Stimulated activated CD4-positive, alpha-beta T cell treated with anti-CD3 and anti-CD28 coated beads, Interleukin-12 subunit alpha, Interleukin-12 subunit beta, amount 100 ng/mL, for 4 hours (primary cell): ENCODE results near the gene MAPK7.

Source experiments
- DNase-seq: peaks from one replicate; pipeline ENCODE4 v3.0.0-alpha.2; 2020

MAPK7 gene

DNA sequence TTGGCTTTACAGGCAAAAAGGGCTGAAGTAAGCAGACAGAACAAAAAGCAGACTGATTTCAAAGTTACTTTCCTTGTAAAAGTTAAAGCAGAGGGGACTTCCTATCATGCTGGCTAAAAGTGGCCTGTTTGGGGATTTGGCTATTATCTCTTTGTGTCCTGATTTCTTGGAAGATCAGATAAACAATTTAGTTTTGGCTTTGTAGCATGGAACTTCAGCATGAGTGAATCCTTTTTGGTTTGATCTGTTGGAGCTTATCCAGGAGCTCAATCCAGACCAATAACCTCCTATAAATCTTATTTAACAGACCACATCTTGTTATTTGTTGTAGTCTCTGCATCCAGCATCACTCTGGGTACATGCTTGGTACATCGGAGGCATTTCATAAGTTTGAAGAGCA lies 23.9 kb downstream of the MAPK7 start:
- DNase-seq, result no peak

DNA sequence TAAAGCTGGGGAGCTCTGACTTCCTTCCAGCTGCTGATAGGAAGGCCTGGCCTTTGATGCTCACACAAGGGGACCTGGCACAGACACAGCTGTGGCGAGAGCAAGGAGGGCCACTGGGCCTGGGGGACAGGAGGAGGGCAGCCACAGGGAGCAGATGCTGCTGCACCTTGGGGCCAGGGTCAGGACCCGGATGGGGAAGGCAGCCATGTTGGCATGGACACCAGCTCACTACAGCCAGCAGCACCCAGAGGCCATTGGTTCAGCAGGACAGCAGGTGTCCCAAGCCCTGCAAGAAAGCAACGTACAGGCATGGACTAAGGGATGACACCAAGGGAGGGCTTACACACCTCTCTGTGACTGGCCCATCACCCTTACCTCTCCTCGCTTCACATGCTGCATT lies 24.7 kb downstream of the MAPK7 start:
- DNase-seq, result no peak

- no peak for DNase-seq
Measured at GRCh38 chr17:19404264-19404663, 26.0 kb downstream of the MAPK7 start.

GRCh38 chr17:19405114-19405513 lies 26.8 kb downstream of the MAPK7 start:
- no peak for DNase-seq

- DNase-seq, result no peak
Measured at GRCh38 chr17:19407601-19408345, 29.5 kb downstream of the MAPK7 start.

DNA sequence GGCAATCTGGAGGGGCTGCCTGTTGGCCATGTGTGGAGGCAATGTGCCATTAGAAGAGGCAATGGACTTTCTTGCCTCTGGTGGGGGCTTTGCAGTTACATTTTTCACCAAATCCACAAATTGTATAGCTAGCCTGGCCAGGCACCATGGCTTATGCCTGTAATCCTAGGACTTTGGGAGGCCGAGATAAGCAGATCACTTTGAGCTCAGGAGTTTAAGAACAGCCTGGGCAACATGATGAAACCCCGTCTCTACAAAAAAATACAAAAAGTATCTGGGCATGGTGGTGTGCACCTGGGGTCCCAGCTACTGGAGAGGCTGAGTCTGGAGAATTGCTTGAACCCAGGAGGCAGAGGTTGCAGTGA lies 30.0 kb downstream of the MAPK7 start:
- no peak for DNase-seq

DNA sequence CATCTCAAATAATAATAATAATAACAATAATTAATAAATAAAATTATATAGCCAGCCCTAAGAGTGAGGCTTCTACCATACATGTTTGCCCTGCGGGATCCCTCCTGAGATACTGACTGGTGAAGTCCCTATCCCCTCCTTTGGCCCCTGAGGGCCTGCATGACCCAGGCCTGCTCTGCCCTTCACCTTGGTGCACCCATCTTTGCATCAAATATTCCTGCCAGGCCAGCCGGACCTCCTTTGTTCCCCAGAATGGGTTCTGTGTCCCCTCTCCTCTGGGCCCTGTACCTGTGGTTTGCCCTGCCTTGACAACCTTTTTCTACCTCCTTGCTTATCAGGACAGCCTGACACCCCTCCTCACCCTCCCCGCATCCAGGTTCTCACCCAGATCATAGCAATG lies 30.8 kb downstream of the MAPK7 start:
- DNase-seq, result no peak

DNA sequence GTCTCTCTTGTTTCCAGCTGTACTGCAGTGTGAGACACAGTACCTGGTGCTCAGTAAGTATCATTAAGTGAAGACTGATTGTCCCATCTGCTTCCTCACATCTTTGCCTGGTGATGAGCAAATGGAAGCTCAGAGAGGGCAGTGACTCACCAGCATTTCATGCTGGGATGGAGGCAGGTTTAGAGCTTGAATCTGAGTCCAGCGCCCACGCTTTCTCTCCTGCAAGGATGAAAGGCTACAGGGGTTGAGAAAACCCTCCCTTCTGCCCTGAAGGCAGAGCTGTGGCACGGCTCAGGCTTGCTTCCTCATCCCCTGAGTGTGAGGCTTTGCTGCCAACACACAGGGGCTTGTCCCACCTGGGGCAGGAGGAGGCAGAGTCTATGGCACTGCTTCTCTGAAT lies 31.2 kb downstream of the MAPK7 start:
- no peak for DNase-seq

GRCh38 chr17:19410091-19410490 lies 31.8 kb downstream of the MAPK7 start:
- no peak for DNase-seq

GRCh38 chr17:19410875-19411620 lies 32.8 kb downstream of the MAPK7 start, which contains the start of gene RNF112:
RNF112 (plus strand) TSS chr17:19411232; CDS start chr17:19411409, 177 bp downstream.
- no peak for DNase-seq

- DNase-seq, result no peak
Measured at GRCh38 chr17:19411631-19412030, 33.3 kb downstream of the MAPK7 start.

GRCh38 chr17:19412510-19412909 lies 34.2 kb downstream of the MAPK7 start:
- DNase-seq, result no peak

- DNase-seq, result no peak
Measured at GRCh38 chr17:19412984-19413383, 34.7 kb downstream of the MAPK7 start.

DNA sequence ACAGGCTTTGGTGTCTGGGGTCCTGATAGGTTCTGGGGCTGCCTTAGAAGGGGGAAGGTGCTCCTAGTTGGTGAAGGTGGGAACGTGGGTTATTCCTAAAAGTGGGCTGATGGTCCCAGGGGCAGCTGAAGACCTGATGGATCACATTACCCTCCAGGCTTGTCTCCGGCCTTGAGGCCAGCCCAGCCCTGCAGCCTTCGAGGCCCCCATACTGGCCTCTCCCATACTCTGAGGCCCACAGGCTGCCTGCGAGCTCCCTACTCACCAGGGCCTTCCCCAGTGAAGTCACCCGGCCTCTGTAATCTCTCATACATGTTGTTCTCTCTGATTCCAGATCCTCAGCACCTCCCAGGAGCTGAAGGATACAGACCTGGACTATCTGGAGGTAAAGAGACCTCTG lies 35.5 kb downstream of the MAPK7 start:
- no peak for DNase-seq

DNA sequence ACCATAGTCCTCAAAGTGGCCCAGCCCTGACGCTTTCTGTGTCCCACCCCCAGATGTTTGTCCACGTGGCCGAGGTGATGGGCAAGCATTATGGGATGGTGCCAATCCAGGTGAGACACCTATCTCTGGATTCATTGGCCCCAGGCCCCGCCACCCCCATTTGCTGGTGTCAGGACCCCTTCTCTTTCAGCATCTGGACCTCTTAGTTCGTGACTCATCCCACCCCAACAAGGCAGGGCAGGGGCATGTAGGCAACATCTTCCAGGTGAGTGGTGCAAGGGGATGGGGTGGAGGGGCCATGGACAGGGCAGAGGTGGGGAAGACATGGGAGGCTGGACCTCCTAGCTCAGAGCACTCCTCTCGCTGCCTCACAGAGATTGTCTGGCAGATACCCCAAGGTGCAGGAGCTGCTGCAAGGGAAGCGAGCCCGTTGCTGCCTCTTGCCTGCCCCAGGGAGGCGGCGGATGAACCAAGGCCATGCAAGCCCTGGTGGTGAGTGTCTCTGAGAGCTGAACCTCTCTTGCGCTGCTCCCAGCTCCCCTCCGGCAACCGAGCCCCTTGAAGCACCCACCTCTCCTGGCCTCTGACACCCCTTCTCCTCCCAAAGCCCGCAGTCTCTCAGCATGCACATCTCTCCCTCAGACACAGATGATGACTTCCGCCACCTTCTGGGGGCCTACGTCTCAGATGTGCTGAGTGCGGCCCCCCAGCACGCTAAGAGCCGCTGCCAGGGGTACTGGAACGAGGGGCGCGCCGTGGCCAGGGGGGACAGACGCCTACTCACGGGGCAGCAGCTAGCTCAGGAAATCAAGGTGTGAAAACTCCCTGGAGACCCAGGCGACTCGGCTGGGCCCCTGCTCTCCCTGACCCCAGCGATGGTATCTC lies 36.3 kb downstream of the MAPK7 start:
- no peak for DNase-seq

- DNase-seq, result no peak
Measured at GRCh38 chr17:19415311-19415710, 37.0 kb downstream of the MAPK7 start.

- DNase-seq, result no peak
Measured at GRCh38 chr17:19415806-19416775, 37.8 kb downstream of the MAPK7 start.

- DNase-seq, result no peak
Measured at GRCh38 chr17:19417611-19418010, 39.3 kb downstream of the MAPK7 start.

- no peak for DNase-seq
Measured at GRCh38 chr17:19418251-19418992, 40.1 kb downstream of the MAPK7 start.

GRCh38 chr17:19421219-19421618 lies 42.9 kb downstream of the MAPK7 start:
- DNase-seq, result no peak

GRCh38 chr17:19421926-19422325 lies 43.6 kb downstream of the MAPK7 start:
- DNase-seq, result no peak
